GM12878 (cell line): ENCODE results near the gene ATRNL1. TPM values are rescaled to one million over a fixed set of nuclear protein-coding genes. Genes with fewer than 3 reads are reported as not detected.

Experiments
- ATAC-seq: fragments of 200-7000 bp; cut with Tn5 transposase; 3 replicates; pipeline ENCODE4 v1.9.1; 2020; ENCODE audit warnings: mild to moderate bottlenecking, moderate library complexity
- BruUV-seq: library from RNA; stranded (reverse); fragments of 400-500 nt; replicated peaks from 2 replicates; lab custom pipeline; 2021; lab: Mats Ljungman, UMichigan
- CTCF ChIA-PET: fragments of 300-600 bp; sonication (Branson Sonifier 250); formaldehyde crosslinking; extraction: SDS; loops from one replicate; lab custom pipeline; 2021; ENCODE audit warnings: inconsistent platforms; lab: Yijun Ruan, JAX
- POLR2A ChIA-PET: fragments of 350-600 bp; formaldehyde crosslinking; extraction: SDS; loops from one replicate; lab custom pipeline; 2021; ENCODE audit warnings: inconsistent platforms; lab: Charles Lee
- RAD21 ChIA-PET: fragments of 300-600 bp; sonication (Branson Sonifier 250); formaldehyde crosslinking; loops from one replicate; lab custom pipeline; 2023; ENCODE audit warnings: antibody characterized with exemption; ENCODE audit not compliant: unreplicated experiment; lab: Charles Lee
- SMC1A ChIA-PET: fragments of 300-600 bp; sonication (Branson Sonifier 250); formaldehyde crosslinking; loops from one replicate; lab custom pipeline; 2023; ENCODE audit not compliant: unreplicated experiment, uncharacterized antibody; lab: Charles Lee
- DNase-seq: peaks from one replicate; pipeline ENCODE4 v3.0.0-alpha.2; 2011; ENCODE audit warnings: low read depth, low spot score
- FAIRE-seq: peaks from 3 replicates; lab custom pipeline; 2011; peaks lifted over from hg19 to GRCh38; lab: Jason Lieb, UNC
- H2AFZ ChIP-seq: 2 replicates; pipeline ENCODE4 v1.6.0; 2011; ENCODE audit warnings: low read depth, low read length, control low read depth; ENCODE audit not compliant: control insufficient read depth
- H3K27ac ChIP-seq: 2 replicates; pipeline ENCODE4 v1.5.1; 2011; ENCODE audit warnings: control low read depth; ENCODE audit not compliant: control insufficient read depth, insufficient read depth
- H3K27me3 ChIP-seq, 2 experiments: replicated peaks in 1 of 2; 2 replicates each; pipeline versions ENCODE4 v1.6.0 to v1.6.1; 2011; ENCODE audit warnings: low read length in 1 of 2; ENCODE audit not compliant: control insufficient read depth in 2 of 2, insufficient read depth in 2 of 2
- H3K36me3 ChIP-seq, 2 experiments: 2 replicates each; pipeline ENCODE4 v1.5.1; 2011; ENCODE audit warnings: low read length in 1 of 2; ENCODE audit not compliant: control insufficient read depth in 2 of 2, insufficient read depth in 2 of 2
- H3K4me1 ChIP-seq: 2 replicates; pipeline ENCODE4 v1.6.1; 2011; ENCODE audit warnings: mild to moderate bottlenecking, low read length, moderate library complexity, mixed read lengths; ENCODE audit not compliant: control insufficient read depth, insufficient read depth
- H3K4me2 ChIP-seq: 2 replicates; pipeline ENCODE4 v1.6.0; 2011; ENCODE audit warnings: control low read depth; ENCODE audit not compliant: control insufficient read depth, insufficient read depth
- H3K4me3 ChIP-seq: fragments of 200-600 bp; sonication (generic); 2 replicates; pipeline ENCODE4 v1.5.1; 2016
- H3K79me2 ChIP-seq: 2 replicates; pipeline ENCODE4 v1.6.0; 2011; ENCODE audit warnings: low read length; ENCODE audit not compliant: control insufficient read depth, insufficient read depth
- H3K9ac ChIP-seq: 2 replicates; pipeline ENCODE4 v1.8.0; 2011; ENCODE audit warnings: low read length, control low read depth, mixed read lengths; ENCODE audit not compliant: control insufficient read depth, insufficient read depth
- H3K9me3 ChIP-seq: replicated peaks from 3 replicates; pipeline ENCODE4 v1.5.1; 2011; ENCODE audit warnings: mild to moderate bottlenecking, low read length; ENCODE audit not compliant: control insufficient read depth, insufficient read depth
- H4K20me1 ChIP-seq: 2 replicates; pipeline ENCODE4 v1.6.0; 2011; ENCODE audit not compliant: control insufficient read depth, insufficient read depth
- IKZF1 ChIP-seq: fragments of 450-650 bp; conservative IDR thresholded peaks from 2 replicates; pipeline ENCODE4 v1.6.1; 2017; ENCODE audit warnings: antibody characterized with exemption, mild to moderate bottlenecking
- LARP7 ChIP-seq: fragments of 450-650 bp; IDR thresholded peaks from 2 replicates; pipeline ENCODE4 v1.6.1; 2017; ENCODE audit warnings: mild to moderate bottlenecking
- NR2C1 ChIP-seq: fragments of 450-650 bp; IDR thresholded peaks from 2 replicates; pipeline ENCODE4 v1.6.1; 2017; ENCODE audit warnings: antibody characterized with exemption, mild to moderate bottlenecking, moderate library complexity
- USF2 ChIP-seq: IDR thresholded peaks from 2 replicates; pipeline ENCODE4 v1.6.1; 2011; ENCODE audit warnings: low read depth, low read length, improper control_type of control experiment, borderline replicate concordance
- ZNF24 ChIP-seq: fragments of 450-650 bp; IDR thresholded peaks from 2 replicates; pipeline ENCODE4 v1.6.1; 2017; ENCODE audit warnings: antibody characterized with exemption, mild to moderate bottlenecking
- ZNF274 ChIP-seq: IDR thresholded peaks from one replicate; pipeline ENCODE4 v1.8.0; 2011; ENCODE audit not compliant: insufficient read length, insufficient read depth
- ZNF592 ChIP-seq: fragments of 450-650 bp; IDR thresholded peaks from 2 replicates; pipeline ENCODE4 v1.6.1; 2017; ENCODE audit warnings: mild to moderate bottlenecking, moderate library complexity
- WGBS: methylation state at CpG from one replicate; pipeline ENCODE4 v1.1.6; 2016; ENCODE audit warnings: low lambda C conversion rate; ENCODE audit not compliant: insufficient replicate concordance, insufficient coverage; ENCODE audit errors: missing lambda C conversion rate; 5-methylcytosine and 5-hydroxymethylcytosine counted together
- in situ Hi-C: fragments of 300-500 bp; cut with MboI; formaldehyde crosslinking; loops from 9 replicates; pipeline ENCODE4 v1.14.3; 2018; ENCODE audit warnings: mixed read lengths
- intact Hi-C: fragments of 100-400 bp; cut with micrococcal nuclease; formaldehyde crosslinking; loops from one replicate; pipeline ENCODE4 v1.14.2; 2022; ENCODE audit not compliant: unreplicated experiment
- polyA plus RNA-seq, 11 experiments: library from polyadenylated mRNA; depleted of rRNA in 4 of 11; unstranded in 6 of 11; stranded (reverse) in 5 of 11; fragments of >200 nt; fragmentation: Nextera tagmentation in 4 of 11; fragmentation: Illumina TruSeq in 1 of 11; extraction: Ambion mirVana in 4 of 11; extraction: Trizol in 1 of 11; gene quantifications; 1 replicate in 1 of 11; 2 replicates in 10 of 11; pipeline versions ENCODE4 v1.2.1 to v1.2.3, GENCODE V29; 2011 to 2016; ENCODE audit warnings: inconsistent platforms in 2 of 11, missing spikeins in 2 of 11, low read depth in 1 of 11
- total RNA-seq, 4 experiments: library from RNA; depleted of rRNA in 3 of 4; stranded (reverse); fragments of >200 nt in 3 of 4; fragmentation: Illumina TruSeq in 1 of 4; extraction: Trizol in 1 of 4; gene quantifications; 2 replicates each; pipeline versions ENCODE4 v1.2.1 to v1.2.3, GENCODE V29; 2013 to 2021
- TF ChIP-seq, protein P1 (sequence below): fragments of 450-650 bp; IDR thresholded peaks from 2 replicates; pipeline ENCODE4 v1.6.1; 2018; ENCODE audit warnings: borderline replicate concordance, mild to moderate bottlenecking; ENCODE audit not compliant: partially characterized antibody

The ATRNL1 gene
- total and polyA plus RNA-seq, 10 of the 15 experiments (the other 5 are each of a cell fraction or from before 2014, with no cell fraction given), result 0.03 to 1.4 (median 0.34) TPM

DNA sequence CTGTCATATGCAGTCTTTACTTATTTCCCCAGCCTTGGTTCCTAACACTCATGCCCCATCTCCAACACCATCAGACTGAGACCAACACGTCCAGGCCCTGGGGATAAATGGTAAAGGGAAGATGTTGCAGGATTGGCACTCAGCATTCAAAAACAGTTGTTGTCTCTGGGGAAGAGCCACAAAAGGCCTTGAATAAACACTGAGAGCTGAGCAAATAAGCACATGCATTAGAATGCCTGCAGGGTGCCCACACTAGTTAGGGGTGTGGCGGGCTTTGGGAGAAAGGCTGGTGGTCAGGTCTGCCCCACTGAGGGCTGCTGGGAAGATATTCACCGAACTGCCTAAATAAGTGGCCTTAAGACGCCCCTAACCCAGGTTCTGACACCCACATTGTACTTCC is 788.9 kb downstream of the ATRNL1 start:
- TF ChIP-seq ZNF274 (no peak), IKZF1 (no peak), USF2 (no peak), ZNF592 (no peak), LARP7 (no peak), ZNF24 (no peak), NR2C1 (no peak)
- TF ChIP-seq, protein P1, sequence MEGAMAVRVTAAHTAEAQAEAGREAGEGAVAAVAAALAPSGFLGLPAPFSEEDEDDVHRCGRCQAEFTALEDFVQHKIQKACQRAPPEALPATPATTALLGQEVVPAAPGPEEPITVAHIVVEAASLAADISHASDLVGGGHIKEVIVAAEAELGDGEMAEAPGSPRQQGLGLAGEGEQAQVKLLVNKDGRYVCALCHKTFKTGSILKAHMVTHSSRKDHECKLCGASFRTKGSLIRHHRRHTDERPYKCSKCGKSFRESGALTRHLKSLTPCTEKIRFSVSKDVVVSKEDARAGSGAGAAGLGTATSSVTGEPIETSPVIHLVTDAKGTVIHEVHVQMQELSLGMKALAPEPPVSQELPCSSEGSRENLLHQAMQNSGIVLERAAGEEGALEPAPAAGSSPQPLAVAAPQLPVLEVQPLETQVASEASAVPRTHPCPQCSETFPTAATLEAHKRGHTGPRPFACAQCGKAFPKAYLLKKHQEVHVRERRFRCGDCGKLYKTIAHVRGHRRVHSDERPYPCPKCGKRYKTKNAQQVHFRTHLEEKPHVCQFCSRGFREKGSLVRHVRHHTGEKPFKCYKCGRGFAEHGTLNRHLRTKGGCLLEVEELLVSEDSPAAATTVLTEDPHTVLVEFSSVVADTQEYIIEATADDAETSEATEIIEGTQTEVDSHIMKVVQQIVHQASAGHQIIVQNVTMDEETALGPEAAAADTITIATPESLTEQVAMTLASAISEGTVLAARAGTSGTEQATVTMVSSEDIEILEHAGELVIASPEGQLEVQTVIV, result no peak
- H3K4me2 ChIP-seq, result no peak overlapping the region
- no peaks in the 10 kb centered on the region for H3K79me2 ChIP-seq
- 14% methylated on average over 4 of the region's 4 CpGs for WGBS
- no peaks in the 10 kb centered on the region for H3K36me3 ChIP-seq
- H3K9ac ChIP-seq, result no peak overlapping the region
- no peak overlapping the region for H3K4me3 ChIP-seq
- no peaks in the 10 kb centered on the region for H3K27me3 ChIP-seq
- DNase-seq (no peak), ATAC-seq (no peak), FAIRE-seq (no peak)
- SMC1A ChIA-PET, result no interaction called here
- no peak overlapping the region for H2AFZ ChIP-seq
- POLR2A ChIA-PET, result no interaction called here
- no peaks in the 10 kb centered on the region for H4K20me1 ChIP-seq
- intact Hi-C loops (no loop called here), in situ Hi-C loops (no loop called here)
- no TSS peak for BruUV-seq
- H3K9me3 ChIP-seq, result no peaks in the 10 kb centered on the region
- CTCF ChIA-PET, result no interaction called here
- peaks cover 6% of the 10 kb centered on the region for H3K4me1 ChIP-seq
- no peak overlapping the region for H3K27ac ChIP-seq
- RAD21 ChIA-PET, result no interaction called here
